GM18526 (cell line): Measurements from ENCODE around the gene ARCN1.
A peak's percentile ranks its signal among the peaks of the same experiment; 100 is the strongest.

Source experiments
- POLR2A ChIP-seq: IDR thresholded peaks from 3 replicates; pipeline ENCODE4 v1.6.1; 2011; ENCODE audit not compliant: insufficient read length; ENCODE audit errors: extremely low read depth

The ARCN1 gene

DNA sequence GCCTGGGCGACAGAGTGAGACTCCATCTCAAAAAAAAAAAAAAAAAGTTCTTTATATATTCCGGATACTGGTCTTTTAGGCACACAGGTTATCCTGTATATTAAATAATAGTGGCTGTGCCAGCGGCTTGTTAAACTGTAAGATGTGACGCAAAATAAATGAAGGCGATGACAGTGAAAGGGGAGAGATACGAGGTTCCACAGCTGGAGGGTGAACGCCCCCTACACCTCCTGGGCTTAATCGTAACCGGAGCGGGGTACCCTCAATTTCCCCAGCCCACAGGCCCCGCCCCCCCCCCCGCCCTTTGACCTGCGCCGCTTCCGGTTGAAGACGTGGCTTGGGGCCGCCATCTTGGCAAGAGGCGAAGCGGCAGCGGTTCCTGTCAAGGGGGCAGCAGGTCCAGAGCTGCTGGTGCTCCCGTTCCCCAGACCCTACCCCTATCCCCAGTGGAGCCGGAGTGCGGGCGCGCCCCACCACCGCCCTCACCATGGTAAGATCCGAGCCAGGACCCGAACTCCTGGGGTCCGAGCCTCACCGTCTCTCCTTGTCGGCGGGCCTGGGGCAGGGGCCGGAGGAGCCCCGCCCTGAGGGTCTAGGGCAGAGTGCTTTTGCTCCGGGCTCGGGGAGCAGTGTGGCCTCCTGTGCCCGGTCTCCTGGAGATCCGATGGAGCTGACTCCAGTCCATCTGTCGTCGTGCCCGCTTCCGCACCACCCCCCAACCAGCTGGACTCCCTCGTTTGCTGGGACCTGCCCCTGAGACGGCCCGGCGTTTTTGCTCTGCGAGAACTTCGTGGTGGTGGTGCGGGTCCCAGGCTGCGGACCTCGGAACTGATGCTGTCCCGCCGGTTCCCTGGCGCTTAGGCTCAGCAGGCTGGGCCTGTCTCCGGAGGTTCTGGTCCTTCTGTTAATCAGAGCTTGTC lies at the start of gene ARCN1:
Gene ARCN1, plus strand, starts transcription at position 349 of the 920 bp plus-strand sequence. Its CDS starts 139 bp downstream, at position 488.
- peak; percentile 84 for TF ChIP-seq POLR2A

DNA sequence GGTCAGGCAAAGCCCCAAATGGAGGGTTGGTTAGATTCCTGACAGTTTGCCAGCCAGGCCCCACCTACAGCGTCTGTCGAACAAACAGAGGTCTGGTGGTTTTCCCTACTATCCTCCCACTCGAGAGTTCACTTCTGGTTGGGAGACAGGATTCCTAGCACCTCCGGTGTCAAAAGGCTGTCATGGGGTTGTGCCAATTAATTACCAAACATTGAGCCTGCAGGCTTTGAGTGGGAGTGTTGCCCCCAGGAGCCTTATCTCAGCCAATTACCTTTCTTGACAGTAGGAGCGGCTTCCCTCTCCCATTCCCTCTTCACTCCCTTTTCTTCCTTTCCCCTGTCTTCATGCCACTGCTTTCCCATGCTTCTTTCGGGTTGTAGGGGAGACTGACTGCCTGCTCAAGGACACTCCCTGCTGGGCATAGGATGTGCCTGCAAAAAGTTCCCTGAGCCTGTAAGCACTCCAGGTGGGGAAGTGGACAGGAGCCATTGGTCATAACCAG lies 49.6 kb upstream of the ARCN1 start:
- TF ChIP-seq POLR2A, result no peak

DNA sequence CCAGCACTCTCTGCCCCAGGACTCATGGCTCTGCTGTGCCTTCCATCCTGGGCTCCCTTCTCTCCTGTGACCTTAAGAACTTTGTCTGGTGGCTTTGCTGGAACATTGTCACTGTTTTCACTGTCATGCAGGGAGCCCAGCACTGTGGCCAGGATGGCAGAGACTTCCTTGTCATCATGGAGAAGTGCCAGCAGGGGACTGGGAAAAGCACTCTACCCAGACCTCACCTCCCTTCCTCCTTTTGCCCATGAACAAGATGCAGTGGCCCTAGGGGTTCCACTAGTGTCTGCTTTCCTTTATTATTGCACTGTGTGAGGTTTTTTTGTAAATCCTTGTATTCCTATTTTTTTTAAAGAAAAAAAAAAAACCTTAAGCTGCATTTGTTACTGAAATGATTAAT lies 47.9 kb upstream of the ARCN1 start:
- TF ChIP-seq POLR2A, result no peak

DNA sequence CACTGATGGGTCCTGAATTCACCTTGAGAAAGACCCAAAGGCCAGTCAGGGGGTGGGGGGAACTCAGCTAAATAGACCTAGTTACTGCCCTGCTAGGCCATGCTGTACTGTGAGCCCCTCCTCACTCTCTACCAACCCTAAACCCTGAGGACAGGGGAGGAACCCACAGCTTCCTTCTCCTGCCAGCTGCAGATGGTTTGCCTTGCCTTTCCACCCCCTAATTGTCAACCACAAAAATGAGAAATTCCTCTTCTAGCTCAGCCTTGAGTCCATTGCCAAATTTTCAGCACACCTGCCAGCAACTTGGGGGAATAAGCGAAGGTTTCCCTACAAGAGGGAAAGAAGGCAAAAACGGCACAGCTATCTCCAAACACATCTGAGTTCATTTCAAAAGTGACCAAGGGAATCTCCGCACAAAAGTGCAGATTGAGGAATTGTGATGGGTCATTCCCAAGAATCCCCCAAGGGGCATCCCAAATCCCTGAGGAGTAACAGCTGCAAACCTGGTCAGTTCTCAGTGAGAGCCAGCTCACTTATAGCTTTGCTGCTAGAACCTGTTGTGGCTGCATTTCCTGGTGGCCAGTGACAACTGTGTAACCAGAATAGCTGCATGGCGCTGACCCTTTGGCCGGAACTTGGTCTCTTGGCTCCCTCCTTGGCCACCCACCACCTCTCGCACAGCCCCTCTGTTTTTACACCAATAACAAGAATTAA lies 47.3 kb upstream of the ARCN1 start:
- TF ChIP-seq POLR2A, result no peak

DNA sequence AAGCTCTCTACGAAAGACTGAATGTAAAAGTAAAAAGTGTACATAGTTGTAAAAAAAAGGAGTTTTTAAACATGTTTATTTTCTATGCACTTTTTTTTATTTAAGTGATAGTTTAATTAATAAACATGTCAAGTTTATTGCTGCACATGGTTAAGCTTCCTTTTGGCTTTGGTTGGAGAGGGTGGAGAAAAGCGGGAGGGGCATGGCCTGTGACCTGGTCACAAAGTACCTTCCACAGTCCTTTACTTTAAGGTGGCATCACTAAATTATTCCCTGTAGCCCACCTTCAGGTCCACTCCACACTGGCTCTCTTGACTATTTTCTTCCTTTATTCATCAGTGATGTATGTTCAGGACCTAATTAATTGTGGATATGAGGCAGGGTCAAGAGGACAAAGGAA lies 45.5 kb upstream of the ARCN1 start:
- no peak for TF ChIP-seq POLR2A

DNA sequence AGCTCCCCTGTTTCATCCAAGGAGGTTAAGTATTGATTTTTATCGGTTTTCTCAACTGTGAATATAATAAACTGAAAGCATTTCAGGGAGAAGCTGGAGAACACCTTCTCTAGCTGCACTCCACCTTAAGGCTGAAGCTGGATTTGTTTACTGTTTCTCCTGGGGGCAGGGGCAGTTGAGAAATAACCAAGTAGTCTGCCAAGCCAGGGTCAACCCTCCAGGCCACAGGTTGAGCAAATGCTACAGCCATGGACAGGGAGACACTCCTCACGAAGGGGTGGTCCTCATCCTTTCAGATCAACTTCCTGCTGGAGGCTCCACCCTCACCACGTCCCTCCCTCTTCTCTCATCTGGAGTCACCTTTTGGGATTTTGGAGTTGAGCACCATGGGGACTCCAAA lies 45.1 kb upstream of the ARCN1 start, which contains the start of gene TTC36:
Gene TTC36, plus strand, starts transcription at position 366 of the 400 bp plus-strand sequence. Its CDS starts 21 bp downstream, at position 387.
- TF ChIP-seq POLR2A, result no peak

DNA sequence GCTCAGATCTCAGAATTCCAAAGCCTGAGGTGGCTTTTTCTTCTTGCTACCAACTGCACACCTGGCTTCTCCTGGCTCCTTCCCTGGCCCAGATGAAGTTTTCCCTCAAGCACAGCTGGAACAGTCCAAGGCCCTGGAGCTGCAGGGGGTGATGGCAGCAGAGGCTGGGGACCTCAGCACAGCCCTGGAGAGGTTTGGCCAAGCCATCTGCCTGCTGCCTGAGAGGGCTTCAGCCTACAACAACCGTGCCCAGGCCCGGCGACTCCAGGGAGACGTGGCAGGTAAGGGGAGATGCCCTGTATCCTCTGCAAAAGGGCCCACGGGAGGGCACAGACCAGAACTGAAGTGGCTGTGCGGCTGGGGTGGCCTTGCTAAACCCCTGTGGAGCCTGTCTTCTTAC lies 43.7 kb upstream of the ARCN1 start:
- no peak for TF ChIP-seq POLR2A

DNA sequence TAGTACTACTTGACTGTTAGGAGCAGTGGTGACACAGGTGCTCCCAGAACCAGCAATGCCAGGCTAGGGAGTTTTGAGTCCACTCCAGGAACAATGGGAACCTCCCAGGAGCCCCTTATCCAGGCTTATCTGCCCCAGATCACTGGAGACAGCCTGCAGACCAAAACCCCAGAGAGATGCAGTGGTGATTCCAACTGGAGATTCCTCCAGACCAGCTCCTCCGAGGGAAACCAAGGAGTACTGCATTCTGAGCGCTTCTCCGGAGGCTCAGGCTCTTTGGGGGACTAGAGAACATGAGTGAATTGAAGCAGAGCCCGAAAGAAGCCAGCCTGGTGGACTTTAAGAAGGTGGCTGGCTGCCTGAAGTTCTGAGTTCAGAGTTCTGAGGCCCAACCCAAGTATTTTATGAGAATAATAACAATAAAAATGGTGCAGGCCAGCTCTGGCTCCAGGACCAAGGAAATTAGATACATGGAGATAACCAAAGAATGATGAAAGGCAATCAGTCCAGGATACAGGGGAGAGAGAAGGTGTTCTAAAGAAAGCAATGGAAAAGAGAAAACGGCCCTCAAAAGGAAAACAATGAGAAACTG lies 42.5 kb upstream of the ARCN1 start:
- no peak for TF ChIP-seq POLR2A

DNA sequence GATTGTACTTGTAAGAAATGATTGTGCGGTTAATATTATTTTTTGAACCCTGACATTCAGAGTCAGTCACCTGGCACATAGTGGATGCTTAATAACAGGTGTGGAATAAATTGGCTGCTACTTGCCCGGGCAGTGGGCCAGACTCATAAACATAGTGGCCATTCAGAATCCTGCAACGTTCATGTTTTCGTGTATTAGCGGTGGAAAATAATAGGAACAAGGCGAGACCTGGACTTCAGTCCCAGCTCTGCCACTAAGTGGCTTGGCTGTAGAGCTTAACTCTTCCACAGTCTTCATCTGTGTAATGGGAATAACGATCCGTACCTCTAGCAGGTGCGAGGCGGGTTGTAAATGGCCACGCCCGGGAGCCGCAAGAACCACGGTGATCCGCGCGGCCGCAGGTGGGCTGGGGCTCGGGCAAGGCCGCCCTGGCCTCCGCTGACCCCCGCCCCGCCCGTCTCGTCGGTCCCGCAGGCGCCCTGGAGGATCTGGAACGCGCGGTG lies 42.0 kb upstream of the ARCN1 start:
- no peak for TF ChIP-seq POLR2A

DNA sequence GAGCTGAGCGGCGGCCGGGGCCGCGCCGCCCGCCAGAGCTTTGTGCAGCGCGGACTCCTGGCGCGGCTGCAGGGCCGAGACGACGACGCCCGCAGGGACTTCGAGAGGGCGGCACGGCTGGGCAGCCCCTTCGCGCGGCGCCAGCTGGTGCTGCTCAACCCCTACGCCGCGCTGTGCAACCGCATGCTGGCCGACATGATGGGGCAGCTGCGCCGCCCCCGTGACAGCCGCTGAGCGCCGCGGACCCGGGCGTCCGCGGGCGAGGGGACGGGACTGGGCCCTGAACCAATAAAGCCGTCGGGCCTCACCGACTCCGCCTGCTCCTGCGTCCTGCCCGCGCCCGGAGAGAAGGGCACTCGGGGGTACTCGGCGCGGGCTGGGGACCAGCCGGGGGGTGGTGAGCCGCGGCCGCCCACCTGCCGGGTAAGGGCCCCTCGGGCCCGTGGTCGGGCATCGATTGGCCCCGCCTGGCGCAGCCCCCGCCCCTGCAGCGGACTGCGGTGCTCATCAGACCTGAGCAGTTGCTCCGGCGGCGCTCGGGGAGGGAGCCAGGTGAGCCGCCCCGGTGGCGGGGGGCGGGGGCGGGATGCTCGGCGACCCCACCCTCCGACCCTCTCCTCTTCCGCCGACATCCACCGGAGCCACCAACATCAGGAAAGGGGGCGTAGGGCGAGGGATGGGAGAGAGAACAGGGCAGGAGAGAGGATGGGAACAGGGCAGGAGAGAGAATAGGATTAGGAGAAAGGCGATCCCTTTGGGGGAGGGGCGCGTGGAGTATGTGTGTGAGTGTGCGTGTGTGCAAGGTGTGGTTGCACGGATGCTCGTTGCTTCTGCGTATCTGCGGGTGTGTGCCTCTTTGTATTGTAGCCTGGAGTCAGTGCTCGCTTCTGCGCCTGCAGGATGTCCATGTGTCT lies 41.3 kb upstream of the ARCN1 start, which contains the start of gene TMEM25:
Gene TMEM25, plus strand, starts transcription at position 510 of the 914 bp plus-strand sequence. CDS start 610 bp downstream, outside the sequence.
- peak; percentile 21 for TF ChIP-seq POLR2A

DNA sequence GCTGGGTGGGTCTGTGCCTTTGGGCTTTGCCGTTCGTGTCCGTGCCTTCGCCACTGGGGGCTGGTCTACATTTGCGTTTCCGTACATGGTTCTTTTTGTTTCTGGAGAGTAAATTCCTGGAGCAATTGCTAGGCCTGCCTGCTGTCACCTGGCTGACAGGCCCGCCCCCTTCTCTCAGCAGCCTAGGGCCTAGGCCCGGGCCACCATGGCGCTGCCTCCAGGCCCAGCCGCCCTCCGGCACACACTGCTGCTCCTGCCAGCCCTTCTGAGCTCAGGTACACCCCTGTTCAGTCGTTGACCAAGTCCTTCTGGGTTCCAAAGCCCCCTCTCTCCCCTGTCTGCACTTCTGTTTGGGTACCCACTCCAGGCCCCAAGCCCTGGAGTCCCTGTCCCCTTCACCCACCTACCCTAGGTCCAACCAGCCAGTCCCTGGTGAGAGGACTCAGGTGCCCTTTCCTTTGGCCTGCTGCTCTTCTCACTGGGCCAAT lies 40.6 kb upstream of the ARCN1 start:
- no peak for TF ChIP-seq POLR2A

DNA sequence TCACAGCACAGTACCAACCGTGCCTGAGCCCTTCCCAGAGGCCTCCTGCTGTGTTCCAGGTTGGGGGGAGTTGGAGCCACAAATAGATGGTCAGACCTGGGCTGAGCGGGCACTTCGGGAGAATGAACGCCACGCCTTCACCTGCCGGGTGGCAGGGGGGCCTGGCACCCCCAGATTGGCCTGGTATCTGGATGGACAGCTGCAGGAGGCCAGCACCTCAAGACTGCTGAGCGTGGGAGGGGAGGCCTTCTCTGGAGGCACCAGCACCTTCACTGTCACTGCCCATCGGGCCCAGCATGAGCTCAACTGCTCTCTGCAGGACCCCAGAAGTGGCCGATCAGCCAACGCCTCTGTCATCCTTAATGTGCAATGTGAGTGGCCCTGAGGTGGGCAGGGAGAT lies 40.1 kb upstream of the ARCN1 start:
- TF ChIP-seq POLR2A, result no peak

DNA sequence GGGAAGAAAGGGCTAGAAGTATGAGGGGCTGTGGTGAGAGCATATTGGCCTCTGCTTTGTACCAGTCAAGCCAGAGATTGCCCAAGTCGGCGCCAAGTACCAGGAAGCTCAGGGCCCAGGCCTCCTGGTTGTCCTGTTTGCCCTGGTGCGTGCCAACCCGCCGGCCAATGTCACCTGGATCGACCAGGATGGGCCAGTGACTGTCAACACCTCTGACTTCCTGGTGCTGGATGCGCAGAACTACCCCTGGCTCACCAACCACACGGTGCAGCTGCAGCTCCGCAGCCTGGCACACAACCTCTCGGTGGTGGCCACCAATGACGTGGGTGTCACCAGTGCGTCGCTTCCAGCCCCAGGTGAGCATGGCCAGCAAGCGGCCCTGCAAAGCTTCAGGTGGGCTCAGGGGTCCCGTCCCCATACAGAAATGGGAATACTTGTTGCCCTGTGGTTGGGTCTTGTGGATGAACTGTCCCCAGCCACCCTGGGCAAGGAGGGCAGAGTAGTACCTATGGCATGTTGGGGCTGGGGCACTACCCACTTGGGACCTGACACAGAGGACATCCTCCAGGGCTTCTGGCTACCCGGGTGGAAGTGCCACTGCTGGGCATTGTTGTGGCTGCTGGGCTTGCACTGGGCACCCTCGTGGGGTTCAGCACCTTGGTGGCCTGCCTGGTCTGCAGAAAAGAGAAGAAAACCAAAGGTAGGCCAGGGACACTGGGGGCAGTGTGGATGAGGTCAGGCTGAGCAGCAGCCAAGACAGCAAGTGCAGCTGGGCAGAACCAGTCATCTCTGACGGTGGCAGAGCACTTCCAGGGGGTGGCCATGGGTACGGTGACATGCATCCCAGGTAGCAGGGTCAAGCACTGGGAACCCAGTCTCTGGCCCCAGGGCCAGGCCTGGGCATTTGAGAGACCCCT lies 39.1 kb upstream of the ARCN1 start:
- no peak for TF ChIP-seq POLR2A
